Thoracic aorta (tissue), 2 donors: Measurements from ENCODE around the gene CABLES1. TPM values are rescaled to one million over a fixed set of nuclear protein-coding genes. Genes with fewer than 3 reads are reported as not detected.

Experiments
- ATAC-seq: fragments of 150-250 bp; one replicate; pipeline ENCODE4 v1.8.0; 2017; ENCODE audit warnings: low read depth; ENCODE audit not compliant: insufficient number of reproducible peaks, low FRiP score
- DNase-seq: peaks from one replicate; pipeline ENCODE4 v3.0.0-alpha.2; 2020; ENCODE audit warnings: low spot score
- H3K27ac ChIP-seq, 2 donors: fragments of 200-600 bp; sonication (generic); 1 replicate in 1 of 2; 2 replicates in 1 of 2; pipeline ENCODE4 v1.5.1; 2016; ENCODE audit warnings: mild to moderate bottlenecking in 2 of 2, moderate library complexity in 2 of 2
- H3K27me3 ChIP-seq: fragments of 200-600 bp; sonication (generic); replicated peaks from 2 replicates; pipeline ENCODE4 v1.6.0; 2016; ENCODE audit warnings: mild to moderate bottlenecking; ENCODE audit not compliant: insufficient read depth
- H3K36me3 ChIP-seq: fragments of 200-600 bp; sonication (generic); one replicate; pipeline ENCODE4 v1.5.1; 2016
- H3K4me1 ChIP-seq, 2 donors: fragments of 200-600 bp; sonication (generic); 1 replicate in 1 of 2; 2 replicates in 1 of 2; pipeline versions ENCODE4 v1.5.1 to v1.6.0; 2016; ENCODE audit warnings: low read depth in 2 of 2, mild to moderate bottlenecking in 1 of 2; ENCODE audit not compliant: control insufficient read depth in 1 of 2
- H3K4me3 ChIP-seq: fragments of 200-600 bp; sonication (generic); 2 replicates; pipeline ENCODE4 v1.5.1; 2016; ENCODE audit warnings: mild to moderate bottlenecking
- H3K9me3 ChIP-seq: fragments of 200-600 bp; sonication (generic); 2 replicates; pipeline ENCODE4 v1.5.1; 2016
- CTCF ChIP-seq: fragments of 200-600 bp; sonication (generic); IDR thresholded peaks from one replicate; pipeline ENCODE4 v1.5.1; 2019; ENCODE audit warnings: antibody characterized with exemption
- total RNA-seq, 2 donors: library from RNA; depleted of rRNA; stranded (reverse); fragments of >200 nt; gene quantifications; one replicate each; pipeline versions ENCODE4 v1.1.0 to v1.2.3, GENCODE V29; 2016

CABLES1 gene
- total RNA-seq, 2 donors from 2014 or later: 25.7 to 28.7 TPM

GRCh38 chr18:23259701-23260681, 124.7 kb downstream of the CABLES1 start:
- H3K36me3 ChIP-seq: no peaks in the 10 kb centered on the region
- H3K27me3 ChIP-seq: no peaks in the 10 kb centered on the region
- H3K27ac ChIP-seq: peak overlapping the region; percentile 92 to 95
- no peak for TF ChIP-seq CTCF
- DNase-seq (peak; percentile 30), ATAC-seq (peak; percentile 83)
- peaks cover 24 to 27% of the 10 kb centered on the region in 2 donors for H3K4me1 ChIP-seq
- H3K4me3 ChIP-seq: peak overlapping the region; percentile 57
- H3K9me3 ChIP-seq: no peaks in the 10 kb centered on the region

DNA sequence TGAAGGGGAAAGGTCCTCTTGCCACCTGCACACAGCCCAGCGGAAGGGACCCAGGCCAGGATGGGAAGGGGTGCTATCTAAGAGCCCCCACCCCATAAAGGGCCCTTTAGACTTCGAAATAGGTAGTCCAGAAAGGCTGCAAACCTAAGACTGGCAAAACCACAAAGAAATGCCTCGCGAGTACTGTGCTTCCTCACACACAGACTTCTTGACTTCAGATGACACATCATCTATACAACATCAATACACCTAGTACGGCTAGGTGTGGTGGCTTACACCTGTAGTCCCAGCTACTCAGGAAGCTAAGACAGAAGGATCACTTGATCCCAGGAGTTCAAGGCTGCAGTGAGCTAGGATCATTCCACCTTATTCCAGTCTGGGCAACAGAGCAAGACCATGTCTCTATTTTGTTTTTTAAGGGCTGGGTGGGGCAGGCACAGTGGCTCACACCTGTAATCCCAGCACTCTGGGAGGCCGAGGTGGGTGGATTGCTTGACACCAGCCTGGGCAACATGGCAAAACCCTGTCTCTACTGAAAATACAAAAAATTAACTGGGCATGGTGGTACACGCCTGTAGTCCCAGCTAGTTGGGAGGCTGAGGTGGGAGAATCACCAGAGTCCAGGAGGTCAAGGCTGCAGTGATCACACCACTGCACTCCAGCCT, 125.8 kb downstream of the CABLES1 start:
- H3K4me1 ChIP-seq: peaks cover 28 to 33% of the 10 kb centered on the region in 2 donors
- H3K27me3 ChIP-seq: no peaks in the 10 kb centered on the region
- no peak for DNase-seq
- H3K9me3 ChIP-seq: no peaks in the 10 kb centered on the region
- no peak for TF ChIP-seq CTCF
- no peaks in the 10 kb centered on the region for H3K36me3 ChIP-seq
- peak overlapping the region; percentile 92 to 95 for H3K27ac ChIP-seq
- ATAC-seq: no peak
- no peak overlapping the region for H3K4me3 ChIP-seq

GRCh38 chr18:23263551-23264235, 128.4 kb downstream of the CABLES1 start:
- H3K27me3 ChIP-seq: no peaks in the 10 kb centered on the region
- no peak overlapping the region for H3K27ac ChIP-seq
- H3K4me1 ChIP-seq: peaks cover 24 to 33% of the 10 kb centered on the region in 2 donors
- ATAC-seq (no peak), DNase-seq (no peak)
- H3K36me3 ChIP-seq: no peaks in the 10 kb centered on the region
- no peaks in the 10 kb centered on the region for H3K9me3 ChIP-seq
- no peak for TF ChIP-seq CTCF
- no peak overlapping the region for H3K4me3 ChIP-seq

- no peaks in the 10 kb centered on the region for H3K27me3 ChIP-seq
- H3K36me3 ChIP-seq: no peaks in the 10 kb centered on the region
- TF ChIP-seq CTCF: no peak
- no peak for ATAC-seq
- no peak for DNase-seq
- H3K4me3 ChIP-seq: no peak overlapping the region
- H3K27ac ChIP-seq: peak overlapping the region in 1 of 2 donors; percentile 19
- peaks cover 5 to 11% of the 10 kb centered on the region in 2 donors for H3K4me1 ChIP-seq
- H3K9me3 ChIP-seq: peaks cover 6% of the 10 kb centered on the region
Observed at GRCh38 chr18:23265682-23266399, 130.6 kb downstream of the CABLES1 start.
